Fibroblast of villous mesenchyme (primary cell): ENCODE results near the gene USP12. TPM values are rescaled to one million over a fixed set of nuclear protein-coding genes. Genes with fewer than 3 reads are reported as not detected.

ENCODE experiments used
- DNase-seq: peaks from one replicate; pipeline ENCODE4 v3.0.0-alpha.2; 2010; ENCODE audit warnings: low read depth
- H3K4me3 ChIP-seq: 2 replicates; pipeline ENCODE4 v1.5.1; 2011; ENCODE audit warnings: low read depth, mild to moderate bottlenecking, low read length
- CTCF ChIP-seq: IDR thresholded peaks from 2 replicates; pipeline ENCODE4 v1.5.1; 2012; ENCODE audit warnings: low read depth, mild to moderate bottlenecking, low read length; ENCODE audit not compliant: insufficient read depth
- total RNA-seq: library from RNA; depleted of rRNA; stranded (reverse); fragments of >200 nt; gene quantifications from 2 replicates; pipeline ENCODE4 v1.2.3, GENCODE V29; 2012

The USP12 gene
- total RNA-seq, 1 donor = 19.0 TPM

DNA sequence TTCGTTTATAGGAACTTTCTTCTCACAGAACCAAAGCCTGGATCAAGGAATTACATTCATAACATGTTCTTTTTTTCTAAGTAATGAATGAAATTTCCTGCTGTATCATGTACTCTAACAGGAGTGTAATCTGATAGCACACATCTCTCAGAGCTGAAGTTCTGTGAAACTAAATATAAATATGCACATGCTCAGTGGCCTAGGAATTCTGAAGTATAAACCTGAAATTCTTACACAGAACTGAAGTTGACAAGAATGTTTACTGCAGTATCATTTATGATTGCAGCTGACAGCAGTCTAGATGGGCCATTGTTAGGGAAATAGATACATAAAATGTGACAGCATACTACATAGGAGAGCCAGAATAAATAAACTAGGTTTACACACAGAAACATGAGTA, 54.5 kb downstream of the USP12 start:
- no peak for TF ChIP-seq CTCF
- no peak overlapping the region for H3K4me3 ChIP-seq
- DNase-seq = peak; percentile 30

DNA sequence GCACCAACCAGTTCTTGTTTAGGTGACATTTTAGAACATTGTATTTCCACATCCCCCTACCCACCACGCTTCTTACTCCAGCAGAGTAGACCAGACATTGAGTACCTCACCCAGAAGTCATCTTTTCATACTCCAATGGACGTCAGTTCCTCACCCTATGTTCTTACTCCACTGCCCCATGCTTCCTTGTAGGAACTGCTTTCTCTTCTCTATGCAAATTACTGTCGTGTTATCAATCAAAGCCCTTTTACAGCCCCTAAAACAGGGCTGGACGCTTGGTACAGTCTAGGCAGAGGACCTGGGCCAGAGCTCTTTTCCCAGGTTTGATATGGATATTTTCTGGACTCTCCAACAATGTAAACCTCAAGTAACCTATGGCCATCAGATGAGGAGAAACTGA, 58.2 kb downstream of the USP12 start:
- TF ChIP-seq CTCF = no peak
- H3K4me3 ChIP-seq = no peak overlapping the region
- no peak for DNase-seq

GRCh38 chr13:27112006-27112405, 59.6 kb downstream of the USP12 start:
- TF ChIP-seq CTCF = no peak
- H3K4me3 ChIP-seq = no peak overlapping the region
- no peak for DNase-seq

- no peak overlapping the region for H3K4me3 ChIP-seq
- no peak for DNase-seq
- no peak for TF ChIP-seq CTCF
Observed at GRCh38 chr13:27110056-27110746, 61.4 kb downstream of the USP12 start.

GRCh38 chr13:27106144-27106543, 65.5 kb downstream of the USP12 start:
- no peak for DNase-seq
- no peak for TF ChIP-seq CTCF
- no peak overlapping the region for H3K4me3 ChIP-seq

- no peak for TF ChIP-seq CTCF
- no peak overlapping the region for H3K4me3 ChIP-seq
- peak; percentile 47 for DNase-seq
Observed at GRCh38 chr13:27104606-27105005, 67.0 kb downstream of the USP12 start.

GRCh38 chr13:27101847-27102246, 69.8 kb downstream of the USP12 start:
- no peak for TF ChIP-seq CTCF
- no peak for DNase-seq
- H3K4me3 ChIP-seq = no peak overlapping the region
